GM23248 (cell line): Measurements from ENCODE around the gene NCLN. TPM values are rescaled to one million over a fixed set of nuclear protein-coding genes. Genes with fewer than 3 reads are reported as not detected.

Source experiments
- DNase-seq: peaks from one replicate; pipeline ENCODE4 v3.0.0-alpha.2; 2015
- H2AFZ ChIP-seq: fragments of 200-600 bp; sonication (generic); 2 replicates; pipeline ENCODE4 v1.6.1; 2016; ENCODE audit warnings: antibody characterized with exemption
- H3F3A ChIP-seq: fragments of 200-600 bp; sonication (generic); 2 replicates; pipeline ENCODE4 v1.6.1; 2016; ENCODE audit warnings: mild to moderate bottlenecking, antibody characterized with exemption, mixed run types; ENCODE audit not compliant: insufficient read depth
- H3K27ac ChIP-seq: fragments of 200-600 bp; sonication (generic); 2 replicates; pipeline ENCODE4 v1.5.1; 2016; ENCODE audit warnings: mild to moderate bottlenecking
- H3K27me3 ChIP-seq: fragments of 200-600 bp; sonication (generic); replicated peaks from 2 replicates; pipeline ENCODE4 v1.6.1; 2016; ENCODE audit warnings: mild to moderate bottlenecking; ENCODE audit not compliant: insufficient read depth
- H3K36me3 ChIP-seq: fragments of 200-600 bp; sonication (generic); 2 replicates; pipeline ENCODE4 v1.6.1; 2016; ENCODE audit warnings: low read depth, mild to moderate bottlenecking
- H3K4me1 ChIP-seq: fragments of 200-600 bp; sonication (generic); 2 replicates; pipeline ENCODE4 v1.6.1; 2016; ENCODE audit warnings: mild to moderate bottlenecking; ENCODE audit not compliant: insufficient read depth
- H3K4me2 ChIP-seq: fragments of 200-600 bp; sonication (generic); one replicate; pipeline ENCODE4 v1.6.1; 2016; ENCODE audit warnings: mild to moderate bottlenecking; ENCODE audit not compliant: unreplicated experiment
- H3K4me3 ChIP-seq: fragments of 200-600 bp; sonication (generic); 2 replicates; pipeline ENCODE4 v1.5.1; 2016; ENCODE audit warnings: mild to moderate bottlenecking
- H3K79me2 ChIP-seq: fragments of 200-600 bp; sonication (generic); 2 replicates; pipeline ENCODE4 v1.6.1; 2016; ENCODE audit warnings: mild to moderate bottlenecking; ENCODE audit not compliant: insufficient read depth
- H3K9ac ChIP-seq: fragments of 200-600 bp; sonication (generic); 2 replicates; pipeline ENCODE4 v1.6.1; 2016; ENCODE audit warnings: mild to moderate bottlenecking
- H3K9me2 ChIP-seq: fragments of 200-600 bp; sonication (generic); 2 replicates; pipeline ENCODE4 v1.6.1; 2016; ENCODE audit warnings: mixed run types, mild to moderate bottlenecking, moderate library complexity; ENCODE audit not compliant: insufficient read depth
- H3K9me3 ChIP-seq: fragments of 200-600 bp; sonication (generic); one replicate; pipeline ENCODE4 v1.6.1; 2017; ENCODE audit warnings: low read depth
- H4K20me1 ChIP-seq: fragments of 200-600 bp; sonication (generic); 2 replicates; pipeline ENCODE4 v1.6.0; 2016; ENCODE audit not compliant: insufficient read depth
- EZH2 ChIP-seq: fragments of 200-600 bp; sonication (generic); IDR thresholded peaks from 2 replicates; pipeline ENCODE4 v1.6.1; 2018; ENCODE audit warnings: antibody characterized with exemption, mild to moderate bottlenecking; ENCODE audit not compliant: insufficient read depth, poor library complexity, severe bottlenecking
- EZH2phosphoT487 ChIP-seq: fragments of 200-600 bp; sonication (generic); IDR thresholded peaks from 2 replicates; pipeline ENCODE4 v1.6.1; 2018; ENCODE audit warnings: antibody characterized with exemption, moderate library complexity, mild to moderate bottlenecking, low read depth; ENCODE audit not compliant: insufficient read depth
- WGBS, 2 experiments: methylation state at CpG; one replicate each; pipeline ENCODE4 v1.1.6; 2015 to 2017; ENCODE audit warnings: low lambda C conversion rate in 2 of 2, low coverage in 1 of 2; ENCODE audit errors: missing lambda C conversion rate in 2 of 2; 5-methylcytosine and 5-hydroxymethylcytosine counted together
- in situ Hi-C: fragments of 300-500 bp; cut with MboI; formaldehyde crosslinking; loops from 2 replicates; pipeline ENCODE4 v1.15.0; 2020
- polyA plus RNA-seq: library from polyadenylated mRNA; unstranded; fragments of >200 nt; fragmentation: Nextera tagmentation; extraction: Ambion mirVana; gene quantifications from 2 replicates; pipeline ENCODE4 v1.2.1, GENCODE V29; 2016
- total RNA-seq: library from RNA; depleted of rRNA; stranded (reverse); fragments of >200 nt; shearing (Covaris generic); gene quantifications from 2 replicates; pipeline ENCODE4 v1.2.3, GENCODE V29; 2014

Gene NCLN
- total and polyA plus RNA-seq, 2 experiments from 2014 or later = 73.0 to 84.8 TPM

GRCh38 chr19:3178973-3179738, 6.6 kb upstream of the NCLN start:
- no peak overlapping the region for H3K4me2 ChIP-seq
- no peak overlapping the region for H3K4me3 ChIP-seq
- WGBS, 2 experiments = 93 to 94% methylated on average over 33 to 51 of the region's 52 CpGs

GRCh38 chr19:3179739-3180293, 5.9 kb upstream of the NCLN start:
- H3K4me2 ChIP-seq = no peak overlapping the region
- peaks cover 14% of the 10 kb centered on the region for H3K4me1 ChIP-seq
- H3K36me3 ChIP-seq = no peaks in the 10 kb centered on the region
- 92 to 93% methylated on average over 30 to 31 of the region's 31 CpGs for WGBS, 2 experiments
- H3K9ac ChIP-seq = no peak overlapping the region
- no peak for TF ChIP-seq EZH2phosphoT487
- no peak for TF ChIP-seq EZH2
- H2AFZ ChIP-seq = no peak overlapping the region
- H3K4me3 ChIP-seq = no peak overlapping the region
- H3K9me2 ChIP-seq = no peaks in the 10 kb centered on the region
- no peak for DNase-seq
- no peaks in the 10 kb centered on the region for H3K9me3 ChIP-seq
- in situ Hi-C loops = no loop called here
- H4K20me1 ChIP-seq = no peaks in the 10 kb centered on the region
- no peaks in the 10 kb centered on the region for H3K79me2 ChIP-seq
- no peaks in the 10 kb centered on the region for H3F3A ChIP-seq
- no peaks in the 10 kb centered on the region for H3K27me3 ChIP-seq
- no peak overlapping the region for H3K27ac ChIP-seq

More at GRCh38 chr19:3178973-3179738, 6.6 kb upstream of the NCLN start:
- no peaks in the 10 kb centered on the region for H3K79me2 ChIP-seq
- H3K9me2 ChIP-seq = no peaks in the 10 kb centered on the region
- H4K20me1 ChIP-seq = no peaks in the 10 kb centered on the region
- no peaks in the 10 kb centered on the region for H3K36me3 ChIP-seq
- in situ Hi-C loops = no loop called here
- no peak overlapping the region for H3K27ac ChIP-seq
- no peak for TF ChIP-seq EZH2
- no peak for TF ChIP-seq EZH2phosphoT487
- DNase-seq = no peak
- no peaks in the 10 kb centered on the region for H3F3A ChIP-seq
- no peak overlapping the region for H3K9ac ChIP-seq
- no peaks in the 10 kb centered on the region for H3K27me3 ChIP-seq
- H3K4me1 ChIP-seq = peaks cover 14% of the 10 kb centered on the region
- no peak overlapping the region for H2AFZ ChIP-seq
- no peaks in the 10 kb centered on the region for H3K9me3 ChIP-seq

DNA sequence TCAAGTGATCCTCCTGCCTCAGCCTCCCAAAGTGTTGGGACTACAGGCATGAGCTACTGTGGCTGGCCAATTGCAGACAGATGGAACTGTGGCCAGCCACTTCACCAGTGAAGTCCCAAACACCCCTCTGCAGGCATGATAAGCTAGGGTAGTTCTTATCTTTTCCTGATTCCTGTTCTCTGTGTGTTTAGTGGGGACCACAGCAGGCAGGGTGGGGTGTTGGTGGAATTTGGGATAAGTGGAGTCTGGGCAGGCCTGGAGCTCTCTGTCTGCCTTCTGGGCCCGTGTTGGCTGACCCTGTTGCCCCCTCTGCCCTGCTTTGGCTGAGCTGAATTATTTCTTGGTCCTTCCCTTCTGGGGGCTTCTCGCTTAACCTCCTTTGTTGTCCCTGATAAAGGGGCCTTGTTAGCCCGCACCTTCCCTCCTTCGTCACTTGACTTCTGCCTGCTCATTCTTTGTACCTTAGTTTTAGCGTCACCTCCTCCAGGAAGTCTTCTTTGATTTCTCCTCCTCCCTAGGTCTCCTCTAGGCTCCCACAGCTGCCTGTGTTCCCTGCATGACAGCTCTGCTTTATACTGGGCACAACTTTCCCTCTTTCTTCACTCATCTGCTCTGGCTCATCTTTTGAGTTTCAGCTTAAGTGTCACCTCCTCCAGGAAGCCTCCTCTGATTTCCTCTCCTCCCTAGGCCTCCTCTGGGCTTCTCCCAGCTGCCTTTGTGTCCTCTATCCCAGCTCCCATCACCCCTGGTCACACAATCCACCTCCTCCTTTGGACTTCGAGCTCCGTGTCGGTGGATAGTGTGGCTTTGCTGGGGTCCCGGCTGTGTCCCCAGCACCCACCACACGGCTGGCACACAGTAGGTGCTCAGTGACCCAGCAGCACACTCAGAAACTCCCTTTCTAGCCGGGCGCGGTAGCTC, 1.7 kb upstream of the NCLN start:
- no peaks in the 10 kb centered on the region for H3K36me3 ChIP-seq
- H3K4me3 ChIP-seq = no peak overlapping the region
- H3K9ac ChIP-seq = no peak overlapping the region
- peaks cover 27% of the 10 kb centered on the region for H3K79me2 ChIP-seq
- peak overlapping the region; percentile 98 for H2AFZ ChIP-seq
- H3K27me3 ChIP-seq = no peaks in the 10 kb centered on the region
- 74 to 76% methylated on average over 13 of the region's 13 CpGs for WGBS, 2 experiments
- in situ Hi-C loops = no loop called here
- no peak for TF ChIP-seq EZH2phosphoT487
- no peak for TF ChIP-seq EZH2
- no peaks in the 10 kb centered on the region for H3K9me2 ChIP-seq
- H3K9me3 ChIP-seq = no peaks in the 10 kb centered on the region
- peaks cover 10% of the 10 kb centered on the region for H3K4me1 ChIP-seq
- H3K4me2 ChIP-seq = no peak overlapping the region
- no peak overlapping the region for H3K27ac ChIP-seq
- H4K20me1 ChIP-seq = no peaks in the 10 kb centered on the region
- no peaks in the 10 kb centered on the region for H3F3A ChIP-seq
- no peak for DNase-seq

DNA sequence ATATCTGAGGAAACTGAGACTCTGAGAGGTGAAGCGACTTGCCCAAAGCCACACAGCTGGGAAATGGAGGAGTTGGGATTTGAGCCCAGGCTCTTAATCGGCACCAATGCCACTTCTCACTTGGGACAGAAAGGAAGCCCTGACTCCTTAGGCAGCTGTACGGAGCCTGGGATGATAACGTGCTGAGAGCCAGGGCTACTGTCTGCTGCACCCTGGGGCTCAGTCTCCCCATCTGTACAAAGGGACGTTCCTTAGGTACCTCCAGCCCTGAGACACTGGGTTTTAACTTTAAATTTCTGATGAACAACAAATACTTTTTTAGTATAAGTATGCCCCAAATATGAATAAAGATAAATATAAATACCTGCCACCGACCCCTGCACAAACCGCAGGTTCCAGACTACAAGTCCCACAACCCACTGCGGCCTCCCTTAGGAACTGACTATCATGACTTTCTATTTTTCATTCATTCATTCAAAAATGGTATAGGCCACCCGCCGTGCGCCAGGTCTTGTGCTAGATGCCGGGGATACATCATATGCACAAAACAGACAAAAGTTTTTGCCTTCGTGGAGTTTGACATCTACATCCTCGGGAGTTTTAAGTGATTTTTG, 776 bp upstream of the NCLN start:
- Histone ChIP-seq H3K36me3 (no peaks in the 10 kb centered on the region), H3K4me1 (peaks cover 10% of the 10 kb centered on the region), H3K9me2 (no peaks in the 10 kb centered on the region), H3K9me3 (no peaks in the 10 kb centered on the region), H3K9ac (peak overlapping the region; percentile 88), H3F3A (no peaks in the 10 kb centered on the region), H2AFZ (peak overlapping the region; percentile 98), H3K4me2 (peak overlapping the region; percentile 91), H3K27me3 (no peaks in the 10 kb centered on the region), H3K79me2 (peaks cover 37% of the 10 kb centered on the region), H3K4me3 (peak overlapping the region; percentile 88), H3K27ac (no peak overlapping the region), H4K20me1 (no peaks in the 10 kb centered on the region)
- peak; percentile 85 for DNase-seq
- in situ Hi-C loops = no loop called here
- 7 to 9% methylated on average over 14 of the region's 14 CpGs for WGBS, 2 experiments
- TF ChIP-seq EZH2phosphoT487 = no peak
- no peak for TF ChIP-seq EZH2
